Neural progenitor cell (in vitro differentiated cells): ENCODE results near the gene SLC36A1. TPM values are rescaled to one million over a fixed set of nuclear protein-coding genes. Genes with fewer than 3 reads are reported as not detected.

Experiments
- DNase-seq: peaks from one replicate; pipeline ENCODE4 v3.0.0-alpha.2; 2016; ENCODE audit warnings: low spot score
- H2AFZ ChIP-seq: fragments of 200-600 bp; sonication (generic); replicated peaks from 2 replicates; pipeline ENCODE4 v1.6.1; 2016; ENCODE audit warnings: antibody characterized with exemption
- H3F3A ChIP-seq: fragments of 200-600 bp; sonication (generic); 2 replicates; pipeline ENCODE4 v1.6.1; 2016; ENCODE audit warnings: antibody characterized with exemption, low read depth
- H3K27ac ChIP-seq: fragments of 200-600 bp; sonication (generic); 2 replicates; pipeline ENCODE4 v1.5.1; 2016; ENCODE audit warnings: mild to moderate bottlenecking
- H3K27me3 ChIP-seq: fragments of 200-600 bp; sonication (generic); 2 replicates; pipeline ENCODE4 v1.6.1; 2016; ENCODE audit warnings: mild to moderate bottlenecking, moderate library complexity
- H3K36me3 ChIP-seq: fragments of 200-600 bp; sonication (generic); 2 replicates; pipeline ENCODE4 v1.5.1; 2016
- H3K4me1 ChIP-seq: fragments of 200-600 bp; sonication (generic); 2 replicates; pipeline ENCODE4 v1.6.1; 2016; ENCODE audit warnings: mixed run types
- H3K4me2 ChIP-seq: fragments of 200-600 bp; sonication (generic); 2 replicates; pipeline ENCODE4 v1.6.1; 2016
- H3K4me3 ChIP-seq: fragments of 200-600 bp; sonication (generic); 2 replicates; pipeline ENCODE4 v1.5.1; 2016
- H3K79me2 ChIP-seq: fragments of 200-600 bp; sonication (generic); 2 replicates; pipeline ENCODE4 v1.6.1; 2016; ENCODE audit warnings: low read depth
- H3K9ac ChIP-seq: fragments of 200-600 bp; sonication (generic); 2 replicates; pipeline ENCODE4 v1.6.1; 2016
- H3K9me3 ChIP-seq: fragments of 200-600 bp; sonication (generic); 2 replicates; pipeline ENCODE4 v1.5.1; 2016; ENCODE audit warnings: low read depth
- H4K20me1 ChIP-seq: fragments of 200-600 bp; sonication (generic); 2 replicates; pipeline ENCODE4 v1.6.1; 2016; ENCODE audit warnings: low read depth
- H3K27ac Mint-ChIP-seq: 3 replicates; pipeline ENCODE4 v1.8.0; 2021; ENCODE audit warnings: mixed read lengths
- H3K27me3 Mint-ChIP-seq: 2 replicates; pipeline ENCODE4 v1.8.0; 2022; ENCODE audit warnings: low read depth, mild to moderate bottlenecking, inconsistent platforms, moderate library complexity, mixed read lengths; ENCODE audit not compliant: insufficient read depth
- H3K36me3 Mint-ChIP-seq: 3 replicates; pipeline ENCODE4 v1.8.0; 2021; ENCODE audit warnings: mixed read lengths
- H3K4me1 Mint-ChIP-seq: 3 replicates; pipeline ENCODE4 v1.8.0; 2021; ENCODE audit warnings: mixed read lengths
- H3K4me3 Mint-ChIP-seq: 3 replicates; pipeline ENCODE4 v1.8.0; 2021; ENCODE audit warnings: mild to moderate bottlenecking, moderate library complexity, mixed read lengths
- H3K9me3 Mint-ChIP-seq: 3 replicates; pipeline ENCODE4 v1.8.0; 2020; ENCODE audit warnings: mixed read lengths
- CTCF ChIP-seq: fragments of 200-600 bp; sonication (generic); IDR thresholded peaks from 2 replicates; pipeline ENCODE4 v1.5.1; 2017; ENCODE audit warnings: antibody characterized with exemption, mild to moderate bottlenecking
- EZH2 ChIP-seq: fragments of 200-600 bp; sonication (generic); IDR thresholded peaks from 2 replicates; pipeline ENCODE4 v1.6.1; 2017; ENCODE audit warnings: antibody characterized with exemption, mild to moderate bottlenecking, moderate library complexity
- EZH2phosphoT487 ChIP-seq: fragments of 200-600 bp; sonication (generic); IDR thresholded peaks from 2 replicates; pipeline ENCODE4 v1.6.1; 2017; ENCODE audit warnings: antibody characterized with exemption
- total RNA-seq: library from RNA; depleted of rRNA; stranded (reverse); fragments of >200 nt; gene quantifications from 2 replicates; pipeline ENCODE4 v1.2.3, GENCODE V29; 2015; ENCODE audit warnings: low replicate concordance

Gene SLC36A1
- total RNA-seq = 7.8 and 8.4 TPM in 2 replicates

- Histone ChIP-seq H4K20me1 (no peaks in the 10 kb centered on the region), H3K9me3 (no peaks in the 10 kb centered on the region), H3K4me3 (peak within 1 kb of the TSS; percentile 62), H3F3A (peaks cover 8% of the 10 kb centered on the region), H3K79me2 (peaks cover 5% of the 10 kb centered on the region), H3K4me2 (peak within 1 kb of the TSS; percentile 97), H3K27ac (no peak within 1 kb of the TSS), H3K27me3 (no peaks in the 10 kb centered on the region), H3K4me1 (peaks cover 6% of the 10 kb centered on the region), H2AFZ (peak within 1 kb of the TSS; percentile 90), H3K9ac (peak within 1 kb of the TSS; percentile 23), H3K36me3 (no peaks in the 10 kb centered on the region)
- no peaks in the 10 kb centered on the region for H3K36me3 Mint-ChIP-seq
- peak; percentile 97 for DNase-seq
- no peaks in the 10 kb centered on the region for H3K27me3 Mint-ChIP-seq
- peak within 1 kb of the TSS; percentile 89 for H3K27ac Mint-ChIP-seq
- peaks cover 13% of the 10 kb centered on the region for H3K4me1 Mint-ChIP-seq
- H3K9me3 Mint-ChIP-seq = peaks cover 2% of the 10 kb centered on the region
- H3K4me3 Mint-ChIP-seq = peak within 1 kb of the TSS; percentile 97
- TF ChIP-seq CTCF (peak; percentile 97), EZH2 (no peak)
These were observed at the start of gene SLC36A1 for GRCh38 chr5:151447174-151448037. SLC36A1 (plus strand) TSS chr5:151447603; CDS start chr5:151458793, 11,190 bp downstream.

- DNase-seq = no peak
- Histone ChIP-seq H3K9ac (no peak overlapping the region), H3K36me3 (no peaks in the 10 kb centered on the region), H3K79me2 (no peaks in the 10 kb centered on the region), H3K4me3 (no peak overlapping the region), H4K20me1 (no peaks in the 10 kb centered on the region), H3K27me3 (no peaks in the 10 kb centered on the region), H3K9me3 (no peaks in the 10 kb centered on the region), H3K4me2 (no peak overlapping the region), H3F3A (no peaks in the 10 kb centered on the region), H3K27ac (no peak overlapping the region), H2AFZ (no peak overlapping the region), H3K4me1 (no peaks in the 10 kb centered on the region)
- Mint-ChIP-seq H3K4me1 (peaks cover 2% of the 10 kb centered on the region), H3K27ac (no peak overlapping the region), H3K36me3 (no peaks in the 10 kb centered on the region), H3K9me3 (peaks cover 16% of the 10 kb centered on the region), H3K4me3 (no peak overlapping the region), H3K27me3 (no peaks in the 10 kb centered on the region)
- no peak for TF ChIP-seq EZH2
- no peak for TF ChIP-seq CTCF
- no peak for TF ChIP-seq EZH2phosphoT487
These were observed 41.9 kb upstream of the SLC36A1 start for GRCh38 chr5:151405334-151406160.

- H3K27me3 ChIP-seq = no peaks in the 10 kb centered on the region
- H4K20me1 ChIP-seq = no peaks in the 10 kb centered on the region
- Mint-ChIP-seq H3K36me3 (no peaks in the 10 kb centered on the region), H3K4me3 (no peak overlapping the region), H3K4me1 (peaks cover 2% of the 10 kb centered on the region), H3K27me3 (no peaks in the 10 kb centered on the region), H3K9me3 (peaks cover 12% of the 10 kb centered on the region), H3K27ac (no peak overlapping the region)
- DNase-seq = peak; percentile 49
- no peaks in the 10 kb centered on the region for H3K36me3 ChIP-seq
- TF ChIP-seq CTCF (peak; percentile 69), EZH2phosphoT487 (no peak)
- H3F3A ChIP-seq = no peaks in the 10 kb centered on the region
- no peak overlapping the region for H3K4me2 ChIP-seq
- no peaks in the 10 kb centered on the region for H3K9me3 ChIP-seq
- H3K9ac ChIP-seq = no peak overlapping the region
- no peak overlapping the region for H3K4me3 ChIP-seq
- no peaks in the 10 kb centered on the region for H3K4me1 ChIP-seq
- no peaks in the 10 kb centered on the region for H3K79me2 ChIP-seq
- peak overlapping the region; percentile 97 for H2AFZ ChIP-seq
- no peak overlapping the region for H3K27ac ChIP-seq
These were observed 41.0 kb upstream of the SLC36A1 start for GRCh38 chr5:151406322-151406947.
